CD14-positive monocyte (primary cell): ENCODE results near the gene IL36RN. TPM values are rescaled to one million over a fixed set of nuclear protein-coding genes. Genes with fewer than 3 reads are reported as not detected.

Source experiments
- DNase-seq, 3 donors: peaks; one replicate each; pipeline ENCODE4 v3.0.0-alpha.2; 2011 to 2022
- H2AFZ ChIP-seq: 2 replicates; pipeline ENCODE4 v1.6.0; 2012; ENCODE audit warnings: mild to moderate bottlenecking, low read depth, low read length, inconsistent platforms; ENCODE audit not compliant: insufficient read depth, poor library complexity, severe bottlenecking
- H3K27ac ChIP-seq, 2 donors: 1 replicate in 1 of 2; 2 replicates in 1 of 2; pipeline ENCODE4 v1.5.1; 2012 to 2013; ENCODE audit warnings: low read length in 2 of 2, control low read depth in 1 of 2, inconsistent platforms in 1 of 2, low read depth in 1 of 2, mild to moderate bottlenecking in 1 of 2
- H3K27me3 ChIP-seq, 2 donors: one replicate each; pipeline versions ENCODE4 v1.6.0 to v1.6.1; 2011 to 2013; ENCODE audit warnings: low read length in 2 of 2; ENCODE audit not compliant: control insufficient read depth in 2 of 2, insufficient read depth in 2 of 2
- H3K36me3 ChIP-seq, 2 donors: replicated peaks in 1 of 2; 1 replicate in 1 of 2; 2 replicates in 1 of 2; pipeline versions ENCODE4 v1.5.1 to v1.6.1; 2012 to 2013; ENCODE audit warnings: low read length in 2 of 2, control low read depth in 1 of 2, inconsistent platforms in 1 of 2, mild to moderate bottlenecking in 1 of 2; ENCODE audit not compliant: insufficient read depth in 2 of 2, control insufficient read depth in 1 of 2
- H3K4me1 ChIP-seq, 2 donors: 1 replicate in 1 of 2; 2 replicates in 1 of 2; pipeline versions ENCODE4 v1.5.1 to v1.6.1; 2012 to 2013; ENCODE audit warnings: low read length in 2 of 2, control low read depth in 1 of 2, inconsistent platforms in 1 of 2, mild to moderate bottlenecking in 1 of 2, moderate library complexity in 1 of 2; ENCODE audit not compliant: insufficient read depth in 2 of 2, control insufficient read depth in 1 of 2
- H3K4me2 ChIP-seq: replicated peaks from 2 replicates; pipeline ENCODE3; 2012; ENCODE audit warnings: low read length, moderate library complexity, mild to moderate bottlenecking; ENCODE audit not compliant: poor library complexity, severe bottlenecking; ENCODE audit errors: extremely low read depth
- H3K4me3 ChIP-seq, 3 experiments: fragments of 200-600 bp in 1 of 3; sonication (generic) in 1 of 3; replicated peaks in 1 of 3; 1 replicate in 2 of 3; 2 replicates in 1 of 3; pipeline ENCODE4 v1.5.1; 2011 to 2013; ENCODE audit warnings: low read length in 3 of 3, mild to moderate bottlenecking in 3 of 3, control low read depth in 2 of 3, low read depth in 2 of 3, inconsistent platforms in 1 of 3, moderate library complexity in 1 of 3
- H3K79me2 ChIP-seq: 2 replicates; pipeline ENCODE4 v1.6.0; 2012; ENCODE audit warnings: mild to moderate bottlenecking, control low read depth, inconsistent platforms, low read length, moderate library complexity; ENCODE audit not compliant: insufficient read depth
- H3K9ac ChIP-seq: 2 replicates; pipeline ENCODE4 v1.6.0; 2017; ENCODE audit warnings: low read length, mild to moderate bottlenecking; ENCODE audit not compliant: insufficient read depth, poor library complexity, severe bottlenecking
- H3K9me3 ChIP-seq, 2 donors: replicated peaks in 1 of 2; 1 replicate in 1 of 2; 2 replicates in 1 of 2; pipeline versions ENCODE4 v1.5.1 to v1.6.1; 2012 to 2013; ENCODE audit warnings: low read length in 2 of 2, control low read depth in 1 of 2; ENCODE audit not compliant: control insufficient read depth in 1 of 2, insufficient read depth in 1 of 2
- H4K20me1 ChIP-seq: 2 replicates; pipeline ENCODE4 v1.6.0; 2012; ENCODE audit warnings: mild to moderate bottlenecking, low read length, control low read depth, moderate library complexity; ENCODE audit not compliant: insufficient read depth
- H3K27ac Mint-ChIP-seq, 7 donors: one replicate each; pipeline ENCODE4 v1.8.0; 2020; ENCODE audit warnings: mild to moderate bottlenecking in 7 of 7, mixed read lengths in 7 of 7, moderate library complexity in 6 of 7, inconsistent platforms in 2 of 7
- H3K27me3 Mint-ChIP-seq, 3 donors: one replicate each; pipeline ENCODE4 v1.8.0; 2021 to 2022; ENCODE audit warnings: low read depth in 3 of 3, mild to moderate bottlenecking in 3 of 3, mixed read lengths in 3 of 3, moderate library complexity in 3 of 3, inconsistent platforms in 1 of 3
- H3K36me3 Mint-ChIP-seq, 2 donors: one replicate each; pipeline ENCODE4 v1.8.0; 2020; ENCODE audit warnings: mixed read lengths in 2 of 2, inconsistent platforms in 1 of 2, mild to moderate bottlenecking in 1 of 2
- H3K4me1 Mint-ChIP-seq: one replicate; pipeline ENCODE4 v1.8.0; 2020; ENCODE audit warnings: mild to moderate bottlenecking, mixed read lengths
- H3K4me3 Mint-ChIP-seq, 2 donors: one replicate each; pipeline ENCODE4 v1.8.0; 2020; ENCODE audit warnings: mild to moderate bottlenecking in 2 of 2, mixed read lengths in 2 of 2, moderate library complexity in 1 of 2
- H3K9me3 Mint-ChIP-seq, 7 donors: one replicate each; pipeline ENCODE4 v1.8.0; 2020 to 2022; ENCODE audit warnings: mixed read lengths in 7 of 7, mild to moderate bottlenecking in 6 of 7, moderate library complexity in 6 of 7, inconsistent platforms in 2 of 7
- CTCF ChIP-seq: fragments of 200-600 bp; IDR thresholded peaks from one replicate; pipeline ENCODE4 v1.8.0; 2022; ENCODE audit warnings: antibody characterized with exemption, mild to moderate bottlenecking
- WGBS: methylation state at CpG from one replicate; pipeline ENCODE4 v1.1.5; 2013; ENCODE audit warnings: missing lambda C conversion rate; ENCODE audit not compliant: insufficient coverage; 5-methylcytosine and 5-hydroxymethylcytosine counted together
- intact Hi-C, 2 donors: fragments of 100-400 bp; cut with micrococcal nuclease; formaldehyde crosslinking; loops; one replicate each; pipeline versions ENCODE4 v1.15.0 to v1.15.1; 2023
- polyA minus RNA-seq: library from RNA; depleted of rRNA, polyadenylated mRNA; stranded (reverse); fragments of >200 nt; gene quantifications from 2 replicates; pipeline ENCODE4 v1.2.3, GENCODE V29; 2012
- polyA plus RNA-seq, 3 donors: library from polyadenylated mRNA; depleted of rRNA in 1 of 3; unstranded in 2 of 3; stranded (reverse) in 1 of 3; fragments of 300-500 nt in 2 of 3; fragments of >200 nt in 1 of 3; fragmentation: Illumina TruSeq in 2 of 3; gene quantifications; 1 replicate in 2 of 3; 2 replicates in 1 of 3; pipeline ENCODE4 v1.2.3, GENCODE V29; 2012 to 2021
- total RNA-seq, 12 experiments: library from RNA in 1 of 12; stranded (reverse) in 1 of 12; fragments of 120-200 nt in 1 of 12; gene quantifications; one replicate each; pipeline ENCODE4 v1.2.4 and lab custom pipeline; 2013 to 2026; ENCODE audit warnings: mixed read lengths in 6 of 12, inconsistent platforms in 1 of 12

The IL36RN gene
- not detected for total RNA-seq (2013)
- polyA plus RNA-seq (not detected), polyA minus RNA-seq (not detected in 2 replicates), total RNA-seq (lab: John Stamatoyannopoulos, UW) (0 to 11.7 (median 0.21) reads per million in 11 experiments)

- peaks cover 10 to 21% (median 18%) of the 10 kb centered on the region in 7 donors for H3K9me3 Mint-ChIP-seq
- H3K27me3 ChIP-seq: no peaks in the 10 kb centered on the region
- H3K36me3 ChIP-seq: no peaks in the 10 kb centered on the region
- no peak within 1 kb of the TSS for H3K4me3 Mint-ChIP-seq
- no peak for TF ChIP-seq CTCF
- peaks cover 0 to 8% of the 10 kb centered on the region in 2 donors for H3K9me3 ChIP-seq
- no peak for DNase-seq
- no peaks in the 10 kb centered on the region for H3K4me1 Mint-ChIP-seq
- no peaks in the 10 kb centered on the region for H4K20me1 ChIP-seq
- H3K27ac Mint-ChIP-seq: no peak within 1 kb of the TSS
- no peaks in the 10 kb centered on the region for H3K4me1 ChIP-seq
- peaks cover 2 to 5% (median 4%) of the 10 kb centered on the region in 3 donors for H3K27me3 Mint-ChIP-seq
- H3K4me3 ChIP-seq: no peak within 1 kb of the TSS
- no peak within 1 kb of the TSS for H3K27ac ChIP-seq
- no peak within 1 kb of the TSS for H3K9ac ChIP-seq
- no peaks in the 10 kb centered on the region for H3K36me3 Mint-ChIP-seq
- no peak within 1 kb of the TSS for H2AFZ ChIP-seq
- intact Hi-C loops: no loop called here
- H3K4me2 ChIP-seq: no peak within 1 kb of the TSS
- 84% methylated on average over 13 of the region's 15 CpGs for whole genome bisulfite sequencing
- no peaks in the 10 kb centered on the region for H3K79me2 ChIP-seq
Observed at GRCh38 chr2:113058998-113059960, at the start of gene IL36RN. IL36RN (plus strand) TSS chr2:113059198; CDS start chr2:113059439, 241 bp downstream.

GRCh38 chr2:113009622-113010021, 49.4 kb upstream of the IL36RN start:
- no peaks in the 10 kb centered on the region for H3K27me3 ChIP-seq
- H3K4me1 ChIP-seq: no peaks in the 10 kb centered on the region
- Mint-ChIP-seq H3K36me3 (no peaks in the 10 kb centered on the region), H3K4me3 (no peak overlapping the region), H3K4me1 (no peaks in the 10 kb centered on the region), H3K27me3 (peaks cover 0 to 4% (median 4%) of the 10 kb centered on the region in 3 donors), H3K9me3 (peaks cover 0 to 9% (median 2%) of the 10 kb centered on the region in 7 donors), H3K27ac (no peak overlapping the region)
- TF ChIP-seq CTCF: no peak
- peaks cover 0 to 1% of the 10 kb centered on the region in 2 donors for H3K9me3 ChIP-seq
- no CpG with 5 or more reads among the region's 1 CpG for WGBS
- H3K4me2 ChIP-seq: no peak overlapping the region
- no peak overlapping the region for H3K4me3 ChIP-seq
- no peaks in the 10 kb centered on the region for H4K20me1 ChIP-seq
- no peak overlapping the region for H3K9ac ChIP-seq
- DNase-seq: no peak
- no peak overlapping the region for H2AFZ ChIP-seq
- intact Hi-C loops: no loop called here
- H3K36me3 ChIP-seq: no peaks in the 10 kb centered on the region
- H3K27ac ChIP-seq: no peak overlapping the region
- H3K79me2 ChIP-seq: no peaks in the 10 kb centered on the region
